ENCODE results near the gene DSG2.

- TF ChIP-seq CTCF (IDR thresholded peaks at IDR 0.05) (no peak), POLR2AphosphoS5 (IDR thresholded peaks at IDR 0.05; ENCODE audit: low read depth, low read length) (no peak), TCF7L2 (IDR thresholded peaks at IDR 0.05; ENCODE audit: low read depth, low read length) (no peak), SIN3A (IDR thresholded peaks at IDR 0.05; ENCODE audit: borderline replicate concordance, insufficient read depth, low read depth, low read length) (no peak), REST (IDR thresholded peaks at IDR 0.05; ENCODE audit: insufficient read depth in 1 of 2, low read depth in 2 of 2, low read length in 1 of 2) (no peak)
These were observed 68.8 kb downstream of the DSG2 start for GRCh38 chr18:31566576-31567306.

Data from Panc1 (cell line).